ENCODE results near the gene YWHAG.
A peak's percentile ranks its signal among the peaks of the same experiment; 100 is the strongest.
"Not testable (repeated sequence)": the region's sequence is repeated elsewhere in the genome, so short reads cannot be mapped to it uniquely, and the experiment has no call there.

Gene YWHAG

DNA sequence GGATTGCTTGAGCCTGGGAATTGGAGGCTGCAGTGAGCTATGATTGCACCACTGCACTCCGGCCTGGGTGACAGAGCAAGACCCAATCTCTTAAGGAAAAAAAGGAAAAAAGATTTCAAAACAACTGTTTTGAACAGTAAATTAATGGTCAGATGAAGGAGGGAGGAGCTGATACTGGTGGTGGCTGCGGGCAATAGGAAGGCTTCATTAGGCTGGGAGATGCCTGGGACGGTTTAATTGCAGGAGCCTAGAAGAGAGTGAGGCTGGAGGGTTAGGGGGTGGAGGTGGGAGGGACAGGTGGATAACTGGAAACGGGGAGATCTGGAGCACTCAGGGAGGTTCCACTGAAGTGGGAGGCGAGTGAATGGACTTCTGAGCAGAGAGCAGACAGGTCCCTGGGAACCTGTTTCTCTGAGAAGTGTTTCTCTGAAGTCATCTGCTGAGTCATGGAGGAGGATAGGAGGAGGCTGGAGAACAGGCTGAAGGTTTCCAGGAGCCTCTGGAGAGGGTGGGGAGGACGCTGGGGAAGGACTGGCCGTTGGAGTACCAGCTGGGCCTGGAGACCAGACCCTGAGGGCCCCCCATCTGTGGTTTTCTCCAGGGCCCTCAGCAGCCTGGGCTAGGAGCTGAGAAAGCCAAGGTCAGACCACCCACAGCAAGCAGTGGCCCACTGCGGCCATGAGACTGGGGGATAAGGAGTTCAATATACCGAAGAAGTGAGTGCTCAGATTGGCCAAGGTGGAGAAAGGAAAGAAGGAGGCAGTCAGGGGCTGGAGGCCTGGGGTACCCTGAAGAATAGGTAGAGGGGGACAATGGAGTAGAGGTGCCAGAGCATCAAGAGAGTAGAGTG lies 14.4 kb upstream of the YWHAG start:
- DNase-seq (ENCODE audit: insufficient read length) (no peak), FAIRE-seq (no peak)
- TF ChIP-seq TAF1 (IDR thresholded peaks at IDR 0.05; ENCODE audit: borderline replicate concordance, low read depth, low read length) (no peak), POLR2A (IDR thresholded peaks at IDR 0.05; ENCODE audit: low read depth, low read length) (no peak), POLR2AphosphoS5 (IDR thresholded peaks at IDR 0.05; ENCODE audit: low read depth, low read length) (no peak)

DNA sequence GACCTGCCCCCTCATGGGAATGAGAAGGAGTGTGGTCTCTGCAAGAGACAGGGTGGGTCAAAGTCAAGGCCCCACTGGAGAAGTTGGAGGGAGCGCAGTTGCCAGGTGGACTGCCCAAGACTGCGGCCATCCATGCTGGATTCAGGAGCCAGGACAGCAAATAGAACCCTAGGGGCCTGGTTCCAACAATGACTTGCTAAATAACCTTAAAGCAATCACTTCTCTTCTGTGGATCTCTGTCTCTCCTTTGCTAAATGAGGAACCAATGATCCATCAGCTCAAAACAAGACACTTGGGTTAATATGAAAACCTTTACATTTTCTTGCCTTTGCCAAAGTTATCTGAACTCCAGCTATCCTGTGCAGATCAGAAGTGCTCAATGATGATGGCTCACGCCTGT lies 12.6 kb upstream of the YWHAG start:
- TF ChIP-seq POLR2A (IDR thresholded peaks at IDR 0.05; ENCODE audit: low read depth, low read length) (no peak), TAF1 (IDR thresholded peaks at IDR 0.05; ENCODE audit: borderline replicate concordance, low read depth, low read length) (no peak), POLR2AphosphoS5 (IDR thresholded peaks at IDR 0.05; ENCODE audit: low read depth, low read length) (no peak)
- FAIRE-seq (no peak), DNase-seq (ENCODE audit: insufficient read length) (no peak)

DNA sequence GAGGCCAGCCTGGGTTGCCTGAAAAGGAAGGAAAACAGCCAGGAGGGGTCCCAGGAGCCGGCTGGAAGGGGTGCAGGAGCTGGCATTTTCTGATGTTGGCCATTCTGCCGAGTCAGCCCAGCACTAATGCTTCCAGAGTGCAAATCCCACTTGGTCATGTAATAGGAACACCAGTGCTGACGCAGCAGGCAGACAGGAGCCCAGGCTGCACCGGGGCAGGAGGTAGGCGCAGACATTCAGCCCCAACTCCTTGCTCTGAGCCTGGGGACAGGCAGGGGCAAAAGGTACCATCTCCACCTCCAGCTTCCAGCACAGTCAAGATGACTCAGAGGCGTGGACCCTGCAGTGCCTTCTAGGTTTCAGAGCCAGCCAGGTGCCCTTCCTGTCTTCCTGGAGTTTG lies 10.2 kb upstream of the YWHAG start:
- FAIRE-seq (no peak), DNase-seq (ENCODE audit: insufficient read length) (no peak)
- TF ChIP-seq POLR2A (IDR thresholded peaks at IDR 0.05; ENCODE audit: low read depth, low read length) (no peak), TAF1 (IDR thresholded peaks at IDR 0.05; ENCODE audit: borderline replicate concordance, low read depth, low read length) (no peak), POLR2AphosphoS5 (IDR thresholded peaks at IDR 0.05; ENCODE audit: low read depth, low read length) (no peak)

DNA sequence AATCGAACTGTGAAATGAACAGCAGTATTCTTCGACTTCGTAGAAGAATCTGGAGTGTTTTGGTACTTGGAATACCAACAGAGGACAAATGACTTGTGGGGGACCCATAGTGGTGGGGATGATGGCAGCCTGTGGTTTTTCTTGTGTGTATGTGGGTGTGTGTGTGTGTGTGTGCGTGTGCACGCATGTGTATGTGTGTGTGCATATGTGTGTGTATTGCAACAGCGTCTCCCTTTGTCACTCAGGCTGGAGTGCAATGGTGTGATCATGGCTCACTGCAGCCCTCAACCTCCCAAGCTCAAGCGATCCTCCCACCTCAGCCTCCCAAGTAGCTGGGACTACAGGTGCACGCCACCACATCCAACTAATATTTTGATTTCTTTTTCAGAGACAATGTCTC lies 9.4 kb upstream of the YWHAG start:
- FAIRE-seq (no peak), DNase-seq (ENCODE audit: insufficient read length) (no peak)
- TF ChIP-seq POLR2A (IDR thresholded peaks at IDR 0.05; ENCODE audit: low read depth, low read length) = no peak
- no peak for TF ChIP-seq TAF1 (IDR thresholded peaks at IDR 0.05; ENCODE audit: borderline replicate concordance, low read depth, low read length)
- TF ChIP-seq POLR2AphosphoS5 (IDR thresholded peaks at IDR 0.05; ENCODE audit: low read depth, low read length) = no peak

DNA sequence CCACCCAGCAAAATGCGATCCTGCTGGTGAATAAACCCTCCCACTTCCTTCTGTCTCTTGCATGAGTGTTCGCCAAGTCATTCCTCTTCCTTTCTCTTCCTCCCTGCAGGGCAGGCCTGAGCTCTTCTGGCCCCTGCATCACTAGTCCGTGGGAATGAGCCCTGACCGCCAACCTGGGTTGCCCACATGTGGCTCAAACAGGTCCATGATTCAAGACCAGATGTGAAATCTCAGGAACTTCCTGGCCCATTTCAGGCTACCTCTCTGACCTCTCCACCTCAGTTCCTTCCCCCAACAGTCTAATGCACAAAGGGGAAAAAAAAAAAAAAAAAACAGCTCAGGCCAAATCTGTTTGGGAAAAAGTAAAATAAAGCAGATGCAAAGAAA lies 5.4 kb upstream of the YWHAG start:
- FAIRE-seq = no peak
- no peak for DNase-seq (ENCODE audit: insufficient read length)
- no peak for TF ChIP-seq TAF1 (IDR thresholded peaks at IDR 0.05; ENCODE audit: borderline replicate concordance, low read depth, low read length)
- no peak for TF ChIP-seq POLR2A (IDR thresholded peaks at IDR 0.05; ENCODE audit: low read depth, low read length)
- TF ChIP-seq POLR2AphosphoS5 (IDR thresholded peaks at IDR 0.05; ENCODE audit: low read depth, low read length) = no peak

DNA sequence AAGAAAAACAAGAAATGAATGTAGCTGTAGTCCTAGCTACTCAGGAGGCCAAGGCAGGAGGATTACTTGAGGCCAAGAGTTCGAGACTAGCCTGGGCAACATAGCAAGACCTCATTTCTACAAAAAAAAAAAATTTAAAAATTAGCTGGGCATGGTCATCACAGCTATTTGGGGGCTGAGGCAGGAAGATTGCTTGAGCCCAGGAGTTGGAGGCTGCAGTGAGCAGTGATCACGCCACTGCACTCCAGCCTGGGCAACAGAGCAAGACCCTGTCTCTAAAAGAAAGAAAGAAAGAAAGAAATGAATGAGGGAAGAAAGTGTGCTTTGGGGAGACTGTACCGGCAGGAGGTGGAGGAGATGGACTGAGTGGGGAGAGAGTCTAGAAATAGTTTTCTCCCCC lies 5.0 kb upstream of the YWHAG start:
- FAIRE-seq; DNase-seq (ENCODE audit: insufficient read length): not testable (repeated sequence)

DNA sequence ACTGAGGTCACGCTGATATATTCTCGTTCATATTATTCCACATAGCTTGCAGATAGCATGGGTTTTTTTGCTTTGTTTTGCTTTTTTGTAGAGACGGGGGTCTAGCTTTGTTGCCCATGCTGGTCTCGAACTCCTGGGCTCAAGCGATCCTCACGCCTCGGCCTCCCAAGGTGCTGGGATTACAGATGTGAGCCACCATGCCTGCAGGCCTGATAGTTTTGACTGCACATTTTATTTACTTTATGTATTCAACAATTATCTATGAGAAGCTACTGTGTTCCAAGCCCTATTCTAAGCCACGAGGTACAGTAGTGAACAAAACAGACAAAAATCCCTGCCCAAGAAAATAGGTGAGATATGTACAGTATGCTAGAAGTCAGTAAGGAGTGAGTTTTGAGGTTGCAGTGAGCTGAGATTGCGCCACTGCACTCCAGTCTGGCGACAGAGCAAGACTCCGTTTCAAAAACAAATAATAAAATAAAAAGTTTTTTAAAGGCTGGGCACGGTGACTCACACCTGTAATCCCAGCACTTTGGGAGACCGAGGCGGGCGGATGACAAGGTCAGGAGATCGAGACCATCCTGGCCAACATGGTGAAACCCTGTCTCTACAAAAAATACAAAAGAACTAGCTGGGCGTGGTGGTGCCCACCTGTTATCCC lies 1.3 kb upstream of the YWHAG start:
- no peak for DNase-seq (ENCODE audit: insufficient read length)

DNA sequence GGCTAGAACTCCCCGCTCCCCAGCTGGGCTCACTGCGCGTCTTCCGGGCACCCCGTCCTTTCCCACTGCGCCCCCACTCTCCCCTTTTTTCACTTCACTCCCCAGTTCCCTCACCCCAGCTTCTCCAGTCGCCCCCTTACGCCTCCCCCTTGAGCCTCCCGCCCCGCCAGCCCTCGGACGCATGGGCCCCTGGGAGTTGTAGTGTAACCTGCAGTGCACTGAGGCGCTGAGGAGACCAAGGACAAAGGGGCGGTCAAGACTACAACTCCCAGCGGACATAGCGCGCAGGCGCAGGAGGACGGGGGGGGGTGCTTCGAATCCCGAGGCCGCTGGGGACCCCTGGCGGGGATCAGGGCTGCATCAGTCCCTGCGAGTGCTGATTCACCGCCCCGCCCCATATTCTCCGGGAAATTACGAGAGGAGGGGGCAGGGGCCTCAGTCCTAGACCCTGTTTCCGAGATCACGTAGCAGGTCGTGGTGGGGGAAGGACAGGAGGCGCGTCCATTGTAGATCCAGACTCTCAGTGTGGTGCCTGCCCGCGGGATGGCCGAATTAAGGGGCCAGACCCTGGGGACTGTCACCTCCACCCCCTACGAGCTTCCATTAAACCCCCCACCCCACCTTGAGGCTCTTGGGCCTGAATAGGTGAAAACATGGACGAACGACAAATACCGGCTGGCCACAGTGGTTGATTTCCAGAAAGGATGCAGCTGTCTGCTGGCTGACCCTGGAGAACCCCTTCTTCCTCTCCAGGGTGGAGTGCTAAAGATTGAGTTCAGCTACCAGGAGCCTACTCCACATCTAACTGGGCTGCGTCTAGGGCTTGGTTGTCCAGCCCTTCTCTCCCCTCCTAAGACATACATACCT lies 553 bp upstream of the YWHAG start:
- DNase-seq (ENCODE audit: insufficient read length) (peak; percentile 88), FAIRE-seq (peak; percentile 89)
- TF ChIP-seq POLR2AphosphoS5 (IDR thresholded peaks at IDR 0.05; ENCODE audit: low read depth, low read length) = no peak

More for the DNA sequence above, 1.3 kb upstream of the YWHAG start:
- no peak for TF ChIP-seq POLR2A (IDR thresholded peaks at IDR 0.05; ENCODE audit: low read depth, low read length)
- TF ChIP-seq TAF1 (IDR thresholded peaks at IDR 0.05; ENCODE audit: borderline replicate concordance, low read depth, low read length) = no peak
- TF ChIP-seq POLR2AphosphoS5 (IDR thresholded peaks at IDR 0.05; ENCODE audit: low read depth, low read length) = no peak
- no peak for FAIRE-seq

DNA sequence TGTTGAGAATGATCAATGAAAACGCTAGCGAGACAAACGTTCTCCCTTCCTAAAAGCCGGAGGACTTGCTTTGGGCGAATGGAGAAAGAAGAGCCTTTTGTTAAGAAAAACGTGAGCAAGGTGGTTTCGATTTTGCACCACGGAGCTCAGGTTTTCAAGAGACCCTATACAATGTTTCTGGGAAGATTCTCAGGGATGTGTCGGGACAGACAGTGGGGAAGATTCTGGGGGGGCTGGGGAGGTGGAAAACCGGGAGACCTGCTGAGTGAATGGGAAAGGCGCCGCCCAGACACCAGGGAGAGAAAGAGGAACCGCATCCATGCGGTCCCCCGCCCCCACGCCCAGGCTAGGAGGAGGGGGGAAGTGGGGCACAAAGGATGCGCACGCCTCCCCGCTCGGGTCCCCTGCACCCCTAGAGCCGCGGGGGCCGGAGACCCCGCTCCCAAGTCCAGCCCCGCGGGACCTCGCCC lies 745 bp downstream of the YWHAG start:
- FAIRE-seq (peak; percentile 9), DNase-seq (ENCODE audit: insufficient read length) (no peak)
- no peak for TF ChIP-seq TAF1 (IDR thresholded peaks at IDR 0.05; ENCODE audit: borderline replicate concordance, low read depth, low read length)
- TF ChIP-seq POLR2AphosphoS5 (IDR thresholded peaks at IDR 0.05; ENCODE audit: low read depth, low read length) = no peak

DNA sequence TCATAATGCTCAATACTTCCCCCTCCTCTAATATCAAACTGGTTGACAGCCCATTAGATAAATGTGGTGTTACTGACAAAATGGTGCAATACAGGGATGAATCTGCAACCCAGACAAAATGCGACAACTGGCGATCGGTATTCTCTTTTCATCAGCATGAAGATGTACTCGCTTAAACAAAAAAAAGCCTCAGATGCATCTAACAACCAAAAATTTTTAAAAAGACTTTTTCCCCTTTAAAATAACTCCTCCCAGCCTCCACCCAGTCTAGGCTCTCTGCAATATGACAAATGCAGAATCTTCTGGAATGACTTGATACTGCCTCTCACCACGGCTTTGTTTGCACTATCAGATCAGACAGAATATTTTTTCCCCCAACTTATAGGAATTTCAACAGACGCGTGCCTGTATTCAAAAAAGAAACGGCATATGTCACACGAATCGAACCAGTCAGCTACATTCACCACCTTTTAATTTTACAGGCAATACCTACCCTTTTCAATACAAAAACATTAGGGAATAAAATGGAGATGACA lies 1.2 kb downstream of the YWHAG start:
- DNase-seq (ENCODE audit: insufficient read length) = no peak

DNA sequence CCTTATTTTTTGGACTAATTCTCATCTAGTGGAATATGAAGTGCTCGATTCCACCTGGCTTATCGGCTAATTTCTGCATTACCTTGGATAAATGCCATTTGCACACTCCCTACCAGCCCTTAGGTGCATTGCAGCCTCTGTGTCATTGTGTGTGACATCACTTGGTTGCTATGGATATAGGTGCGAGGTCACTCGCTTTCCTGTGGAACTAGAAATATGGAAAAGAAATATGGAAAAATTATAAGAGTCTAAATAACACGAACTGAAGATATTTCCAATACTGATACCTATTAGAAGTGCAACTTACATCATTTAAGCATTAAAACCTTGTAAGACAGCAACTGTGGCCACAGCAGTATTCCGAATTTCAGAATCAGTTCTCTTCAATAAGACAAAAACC lies 2.0 kb downstream of the YWHAG start:
- TF ChIP-seq TAF1 (IDR thresholded peaks at IDR 0.05; ENCODE audit: borderline replicate concordance, low read depth, low read length) = no peak
- TF ChIP-seq POLR2A (IDR thresholded peaks at IDR 0.05; ENCODE audit: low read depth, low read length) = no peak
- no peak for TF ChIP-seq POLR2AphosphoS5 (IDR thresholded peaks at IDR 0.05; ENCODE audit: low read depth, low read length)
- DNase-seq (ENCODE audit: insufficient read length) (no peak), FAIRE-seq (no peak)

More for the DNA sequence above, 1.2 kb downstream of the YWHAG start:
- FAIRE-seq = no peak
- TF ChIP-seq POLR2AphosphoS5 (IDR thresholded peaks at IDR 0.05; ENCODE audit: low read depth, low read length) (no peak), TAF1 (IDR thresholded peaks at IDR 0.05; ENCODE audit: borderline replicate concordance, low read depth, low read length) (no peak), POLR2A (IDR thresholded peaks at IDR 0.05; ENCODE audit: low read depth, low read length) (no peak)

All from GM12892 (cell line).